Embryonic facial prominence (tissue), 1 donor: ENCODE measurements around the gene ZBED1.
"Not testable (repeated sequence)": the region's sequence is repeated elsewhere in the genome, so short reads cannot be mapped to it uniquely, and the experiment has no call there.

ENCODE experiments used
- DNase-seq: peaks from one replicate; pipeline ENCODE4 v3.0.0-alpha.2; 2016; ENCODE audit errors: extremely low spot score

Gene ZBED1

DNA sequence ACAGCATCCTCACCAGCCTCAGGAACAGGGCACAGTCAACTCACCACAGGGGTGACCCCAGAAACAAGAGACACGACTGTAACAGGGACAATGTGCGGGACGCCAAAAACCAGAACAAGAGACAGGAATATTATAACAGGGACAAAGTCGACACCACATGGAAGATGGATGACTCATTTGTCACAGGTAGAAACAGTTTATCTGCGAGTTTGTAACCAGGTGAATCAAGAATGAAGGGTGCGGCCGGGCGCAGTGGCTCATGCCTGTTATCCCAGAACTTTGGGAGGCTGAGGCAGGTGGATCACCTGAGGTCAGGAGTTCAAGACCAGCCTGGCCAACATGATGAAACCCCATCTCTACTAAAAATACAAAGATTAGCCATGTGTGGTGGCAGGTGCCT, 44.7 kb downstream of the ZBED1 start:
- DNase-seq: not testable (repeated sequence)

DNA sequence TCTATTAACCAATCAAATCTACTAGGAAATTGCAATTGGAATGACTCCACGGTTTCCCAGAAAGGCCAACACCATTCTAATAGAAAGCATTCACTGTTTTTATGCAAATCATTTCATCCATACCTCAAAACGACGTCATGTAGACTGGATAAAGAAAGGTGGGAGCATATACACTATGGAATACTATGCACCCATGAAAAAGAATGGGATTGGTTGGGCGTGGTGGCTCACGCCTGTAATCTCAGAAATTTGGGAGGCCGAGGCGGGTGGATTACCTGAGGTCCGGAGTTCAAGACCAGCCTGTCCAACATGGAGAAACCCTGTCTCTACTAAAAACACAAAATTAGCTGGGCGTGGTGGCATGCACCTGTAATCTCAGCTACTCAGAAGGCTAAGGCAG, 46.2 kb downstream of the ZBED1 start:
- not testable (repeated sequence) for DNase-seq

DNA sequence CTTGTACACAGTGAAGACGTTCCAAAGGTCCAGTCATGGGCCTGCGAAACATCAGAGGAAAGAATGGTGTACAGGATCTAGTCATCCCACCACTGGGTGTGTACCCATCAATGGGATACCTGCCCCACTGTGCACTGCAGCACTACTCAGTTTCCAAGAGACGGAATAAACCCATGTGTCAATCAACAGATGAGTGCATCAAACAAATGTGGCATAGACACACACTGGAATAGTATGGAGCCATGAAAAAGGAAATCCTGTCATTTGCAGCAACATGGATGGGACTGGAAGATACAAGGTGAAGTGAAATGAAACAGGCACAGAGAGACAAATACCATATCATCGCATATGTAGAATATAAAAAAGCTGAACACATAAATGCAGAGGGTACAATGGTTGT, 48.0 kb downstream of the ZBED1 start:
- DNase-seq: no peak

DNA sequence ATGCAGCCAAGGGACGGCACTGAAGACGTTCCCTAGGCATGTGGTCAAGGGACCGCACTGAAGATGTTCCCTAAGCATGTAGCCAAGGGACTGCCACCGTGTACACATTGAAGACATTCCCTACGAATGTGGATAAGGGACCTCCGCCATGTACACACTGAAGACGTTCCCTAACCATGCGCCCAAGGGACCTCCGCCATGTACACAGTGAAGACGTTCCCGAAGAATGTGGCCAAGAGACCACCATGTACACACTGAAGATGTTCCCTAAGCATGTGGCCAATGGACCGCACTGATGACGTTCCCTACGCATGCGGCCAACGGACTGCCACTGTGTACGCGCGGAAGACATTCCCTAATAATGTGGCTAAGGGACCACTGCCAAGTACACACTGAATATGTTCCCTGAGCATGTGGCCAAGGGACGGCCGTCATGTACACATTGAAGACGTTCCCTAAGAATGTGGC, 48.4 kb downstream of the ZBED1 start:
- no peak for DNase-seq

DNA sequence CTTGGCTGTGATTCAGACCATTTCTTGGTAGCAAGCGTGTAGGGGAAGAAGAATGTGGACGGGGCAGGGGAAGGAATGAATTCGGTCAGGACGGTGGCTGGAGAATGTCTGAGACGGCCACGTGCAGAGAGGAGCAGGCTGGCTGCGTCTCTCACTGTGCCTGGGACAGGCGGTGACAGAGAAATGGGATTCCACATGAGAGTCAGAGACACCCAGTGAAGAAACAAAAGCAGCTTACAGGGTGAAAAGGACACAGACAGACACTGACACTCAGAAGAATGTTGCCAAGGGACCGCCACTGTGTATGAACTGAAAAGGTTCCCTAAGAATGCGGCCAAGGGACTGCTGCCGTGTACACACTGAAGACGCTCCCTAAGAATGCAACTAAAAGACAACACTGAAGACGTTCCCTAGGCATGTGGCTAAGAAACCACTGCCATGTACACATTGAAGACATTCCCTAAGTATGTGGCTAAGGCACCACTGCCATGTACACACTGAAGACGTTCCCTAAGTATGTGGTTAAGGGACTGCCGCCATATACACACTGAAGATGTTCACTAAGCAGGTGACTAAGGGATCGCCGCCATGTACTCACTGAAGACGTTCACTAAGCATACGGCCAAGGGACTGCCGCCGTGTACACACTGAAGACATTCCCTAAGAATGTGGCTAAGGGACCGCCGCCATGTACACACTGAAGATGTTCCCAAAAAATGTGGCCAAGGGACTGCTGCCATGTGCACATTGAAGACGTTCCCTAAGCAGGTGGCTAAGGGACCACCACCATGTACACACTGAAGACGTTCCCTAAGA, 49.1 kb downstream of the ZBED1 start:
- DNase-seq: no peak

DNA sequence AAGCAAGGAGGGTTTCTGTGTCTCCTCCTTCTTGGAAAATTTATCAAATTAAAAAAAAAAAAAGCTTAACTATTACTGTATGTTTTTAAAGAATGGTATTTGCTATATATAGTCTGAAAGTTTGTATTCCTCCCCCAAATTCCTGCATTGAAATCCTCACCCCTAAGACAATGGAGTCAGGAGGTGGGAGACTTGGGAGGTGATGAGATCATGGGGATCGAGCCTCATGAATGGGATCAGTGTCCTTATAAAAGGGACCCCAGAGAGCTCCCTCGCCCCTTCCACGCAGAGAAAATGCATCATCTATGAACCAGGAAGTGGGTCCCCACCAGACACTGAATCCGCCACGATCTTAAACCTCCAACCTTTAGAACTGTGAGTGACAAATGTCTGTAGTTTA, 50.1 kb downstream of the ZBED1 start:
- DNase-seq: no peak

DNA sequence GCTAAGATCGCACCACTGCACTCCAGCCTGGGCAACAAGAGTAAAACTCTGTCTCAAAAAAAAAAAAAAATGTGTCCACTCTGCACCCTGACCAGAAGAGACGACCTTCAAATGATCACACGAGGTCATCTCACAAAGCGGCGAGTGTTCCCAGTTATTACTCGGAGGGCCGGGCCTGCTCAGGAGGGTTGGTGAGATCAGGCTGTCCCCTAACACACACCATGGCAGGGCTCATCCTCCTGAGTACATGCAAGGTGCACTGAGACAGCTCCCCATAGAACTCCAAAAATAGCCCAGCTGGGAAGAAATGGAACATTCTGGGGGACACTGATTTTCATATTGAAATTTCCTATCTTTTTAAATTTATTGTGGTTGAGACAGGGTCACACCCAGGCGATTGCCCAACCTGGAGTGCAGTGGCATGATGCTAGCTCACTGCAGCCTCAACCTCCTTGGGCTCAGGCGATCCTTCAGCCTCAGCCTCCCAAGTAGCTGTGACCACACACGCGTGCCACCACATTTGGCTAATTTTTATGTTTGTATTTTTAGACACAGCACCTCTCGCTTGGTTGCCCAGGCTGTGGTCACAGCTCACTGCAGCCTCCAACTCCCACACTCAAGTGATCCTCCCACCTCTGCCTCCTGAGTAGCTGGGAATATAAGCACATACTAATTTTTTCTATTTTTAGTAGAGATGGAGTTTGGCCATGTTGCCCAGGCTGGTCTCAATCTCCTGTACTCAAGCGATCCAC, 51.5 kb downstream of the ZBED1 start:
- no peak for DNase-seq

DNA sequence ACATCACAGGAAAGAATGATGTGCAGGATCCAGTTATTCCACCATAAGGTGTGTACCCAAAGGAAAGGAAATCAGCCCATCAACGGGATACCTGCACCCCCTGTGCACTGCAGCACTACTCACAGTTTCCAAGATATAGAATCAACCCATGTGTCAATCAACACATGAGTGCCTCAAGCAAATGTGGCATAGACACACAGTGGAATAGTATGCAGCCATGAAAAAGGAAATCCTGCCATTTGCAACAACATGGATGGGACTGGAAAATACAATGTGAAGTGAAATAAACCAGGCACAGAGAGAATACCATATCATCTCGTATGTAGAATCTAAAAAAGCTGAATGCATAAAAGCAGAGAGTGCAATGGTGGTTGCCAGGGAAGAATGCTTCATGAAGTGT, 53.3 kb downstream of the ZBED1 start:
- no peak for DNase-seq

DNA sequence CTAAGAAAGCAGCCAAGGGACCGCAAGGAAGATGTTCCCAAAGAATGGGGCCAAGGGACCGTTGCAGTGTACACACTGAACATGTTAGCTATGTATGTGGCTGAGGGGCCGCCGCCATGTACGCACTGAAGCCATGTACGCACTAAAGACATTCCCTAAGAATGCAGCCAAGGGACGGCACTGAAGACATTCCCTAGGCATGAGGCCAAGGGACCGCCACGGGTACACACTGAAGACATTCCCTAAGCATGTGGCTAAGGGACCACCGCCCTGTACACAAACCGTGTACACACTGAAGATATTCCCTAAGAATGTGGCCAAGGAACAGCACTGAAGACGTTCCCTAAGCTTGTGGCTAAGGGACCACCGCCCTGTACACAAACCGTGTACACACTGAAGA, 54.0 kb downstream of the ZBED1 start:
- DNase-seq: no peak

DNA sequence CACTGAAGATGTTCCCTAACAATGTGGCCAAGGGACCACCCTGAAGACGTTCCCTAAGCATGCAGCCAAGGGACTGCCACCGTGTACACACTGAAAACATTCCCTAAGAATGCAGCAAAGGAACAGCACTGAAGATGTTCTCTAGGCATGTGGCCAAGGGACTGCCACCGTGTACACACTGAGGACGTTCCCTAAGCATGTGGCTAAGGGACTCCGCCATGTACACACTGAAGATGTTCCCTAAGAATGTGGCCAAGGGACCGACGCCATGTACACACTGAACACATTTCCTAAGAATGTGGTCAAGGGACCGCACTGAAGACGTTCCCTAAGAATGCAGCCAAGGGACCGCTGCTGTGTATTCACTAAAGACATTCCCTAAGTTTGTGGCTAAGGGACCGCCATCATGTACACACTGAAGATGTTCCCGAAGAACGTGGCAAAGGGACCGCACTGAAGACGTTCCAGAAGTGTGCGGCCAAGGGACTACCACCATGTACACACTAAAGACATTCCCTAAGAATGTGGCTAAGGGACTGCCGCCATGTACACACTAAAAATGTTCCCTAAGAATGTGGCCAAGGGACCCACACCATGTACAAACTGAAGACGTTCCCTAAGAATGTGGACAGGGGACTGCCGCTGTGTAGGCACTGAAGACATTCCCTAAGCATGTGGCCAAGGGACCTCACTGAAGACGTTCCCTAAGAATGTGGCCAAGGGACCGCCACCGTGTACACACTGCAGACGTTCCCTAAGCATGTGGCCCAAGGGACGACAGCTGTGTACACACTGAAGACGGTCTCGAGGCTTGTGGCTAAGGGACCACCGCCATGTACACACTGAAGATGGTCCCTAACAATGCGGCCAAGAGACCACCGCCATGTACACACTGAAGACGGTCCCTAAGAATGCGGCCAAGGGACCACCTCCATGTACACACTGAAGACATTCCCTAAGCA, 54.8 kb downstream of the ZBED1 start:
- no peak for DNase-seq

DNA sequence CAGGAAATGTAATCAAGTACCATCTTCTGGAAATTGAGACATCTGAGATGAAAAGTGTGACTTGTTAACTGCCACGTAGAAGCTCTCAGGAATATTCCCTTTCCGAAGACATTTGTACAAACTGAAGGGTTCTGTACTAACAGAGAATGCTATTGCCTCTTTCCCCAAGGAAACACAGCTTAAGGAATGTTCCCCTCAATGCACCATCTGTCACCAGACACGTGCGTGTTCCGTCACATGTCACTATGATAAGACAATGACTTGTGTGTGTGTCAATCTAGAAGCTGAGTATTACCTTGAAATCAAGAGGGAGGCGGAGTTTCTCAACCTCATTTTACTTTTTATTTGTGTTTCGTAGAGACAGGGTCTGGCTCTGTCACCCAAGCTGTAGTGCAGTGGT, 58.1 kb downstream of the ZBED1 start:
- no peak for DNase-seq

DNA sequence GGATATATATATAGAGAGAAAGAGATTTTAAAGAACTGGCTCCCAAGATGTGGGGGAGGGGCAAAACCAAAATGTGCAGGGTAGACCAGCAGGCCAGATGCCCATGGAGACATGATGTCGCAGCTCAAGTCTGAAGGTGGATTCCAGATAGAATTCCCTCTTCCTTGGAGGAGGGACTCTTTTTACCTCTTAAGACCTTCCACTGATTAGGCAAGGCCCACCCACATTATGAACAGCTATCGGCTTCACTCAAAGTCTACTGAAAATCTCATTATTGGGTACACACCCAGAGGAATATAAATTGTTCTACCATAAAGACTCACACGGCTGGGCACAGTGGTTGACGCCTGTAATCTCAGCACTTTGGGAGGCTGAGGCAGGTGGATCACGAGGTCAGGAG, 59.3 kb downstream of the ZBED1 start:
- DNase-seq: no peak

DNA sequence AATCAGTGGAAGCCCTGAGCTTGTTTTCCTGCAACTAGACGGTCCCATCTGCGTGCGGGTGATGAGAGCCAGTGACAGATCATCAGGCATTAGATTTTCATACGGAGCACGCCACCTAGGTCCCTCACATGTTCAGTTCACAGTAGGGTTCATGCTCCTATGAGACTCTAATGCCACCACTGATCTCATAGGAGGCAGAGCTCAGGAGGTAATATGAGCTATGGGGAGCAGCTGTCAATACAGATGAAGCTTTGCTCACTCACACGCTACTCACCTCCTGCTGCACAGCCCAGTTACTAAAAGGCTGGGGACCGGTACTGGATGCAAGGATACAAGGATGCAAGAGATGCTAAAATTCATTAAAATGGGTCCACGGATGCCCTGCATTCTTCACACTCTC, 61.2 kb downstream of the ZBED1 start:
- no peak for DNase-seq
